WTC11 (cell line): ENCODE results near the gene MEIS1. TPM values are rescaled to one million over a fixed set of nuclear protein-coding genes. Genes with fewer than 3 reads are reported as not detected.

ENCODE experiments used
- ATAC-seq: fragments of 200-7000 bp; cut with Tn5 transposase; 2 replicates; pipeline ENCODE4 v1.10.0; 2021; ENCODE audit warnings: mild to moderate bottlenecking, moderate library complexity
- CTCF ChIA-PET: fragments of 300-600 bp; sonication (Branson Sonifier 250); formaldehyde crosslinking; loops from one replicate; lab custom pipeline; 2021; ENCODE audit warnings: antibody characterized with exemption; lab: Charles Lee
- POLR2A ChIA-PET: fragments of 350-600 bp; sonication (Branson Sonifier 250); formaldehyde crosslinking; loops from one replicate; lab custom pipeline; 2021; ENCODE audit warnings: antibody characterized with exemption; lab: Charles Lee
- DNase-seq: peaks from one replicate; pipeline ENCODE4 v3.0.0; 2021; ENCODE audit warnings: low spot score
- H3K27ac Mint-ChIP-seq: 2 replicates; pipeline ENCODE4 v1.8.0; 2021; ENCODE audit warnings: mixed read lengths
- H3K27me3 Mint-ChIP-seq: 2 replicates; pipeline ENCODE4 v1.8.0; 2021; ENCODE audit warnings: low read depth, mild to moderate bottlenecking, moderate library complexity, mixed read lengths
- H3K36me3 Mint-ChIP-seq: 2 replicates; pipeline ENCODE4 v1.8.0; 2021; ENCODE audit warnings: mixed read lengths
- H3K4me1 Mint-ChIP-seq: 2 replicates; pipeline ENCODE4 v1.8.0; 2022; ENCODE audit warnings: mixed read lengths
- H3K4me3 Mint-ChIP-seq: 2 replicates; pipeline ENCODE4 v1.8.0; 2021; ENCODE audit warnings: mild to moderate bottlenecking, moderate library complexity, mixed read lengths
- H3K9me3 Mint-ChIP-seq: 2 replicates; pipeline ENCODE4 v1.8.0; 2021; ENCODE audit warnings: mixed read lengths
- AFF4 ChIP-seq: sonication (generic); formaldehyde crosslinking; IDR thresholded peaks from 2 replicates; pipeline ENCODE4 v1.8.1; 2023; ENCODE audit warnings: mild to moderate bottlenecking, missing genetic modification reagents, borderline replicate concordance
- CDX4 ChIP-seq: fragments of 250-450 bp; sonication (Bioruptor Pico); IDR thresholded peaks from 2 replicates; pipeline ENCODE4 v1.9.0; 2021; ENCODE audit warnings: moderate library complexity, mild to moderate bottlenecking, inconsistent platforms, borderline replicate concordance
- CTCF ChIP-seq: fragments of 200-600 bp; IDR thresholded peaks from 2 replicates; pipeline ENCODE4 v1.8.0; 2022; ENCODE audit warnings: antibody characterized with exemption
- E2F4 ChIP-seq: sonication (generic); formaldehyde crosslinking; IDR thresholded peaks from 2 replicates; pipeline ENCODE4 v1.8.1; 2022; ENCODE audit warnings: low read depth, mild to moderate bottlenecking, moderate library complexity, missing genetic modification reagents, borderline replicate concordance
- E2F5 ChIP-seq: sonication (generic); formaldehyde crosslinking; IDR thresholded peaks from 2 replicates; pipeline ENCODE4 v1.8.1; 2022; ENCODE audit warnings: mild to moderate bottlenecking, moderate library complexity, missing genetic modification reagents
- GABPB1 ChIP-seq: sonication (generic); formaldehyde crosslinking; IDR thresholded peaks from 2 replicates; pipeline ENCODE4 v1.8.1; 2023; ENCODE audit warnings: mild to moderate bottlenecking, missing genetic modification reagents
- GRHL2 ChIP-seq: fragments of 250-450 bp; sonication (Bioruptor Pico); IDR thresholded peaks from 2 replicates; pipeline ENCODE4 v1.8.0; 2022; ENCODE audit warnings: mild to moderate bottlenecking, moderate library complexity; ENCODE audit not compliant: insufficient replicate concordance, severe bottlenecking
- IRF2 ChIP-seq: sonication (generic); formaldehyde crosslinking; IDR thresholded peaks from 2 replicates; pipeline ENCODE4 v1.8.0; 2022; ENCODE audit warnings: low read depth, missing genetic modification reagents, borderline replicate concordance
- NFE2L1 ChIP-seq: sonication (generic); formaldehyde crosslinking; IDR thresholded peaks from 2 replicates; pipeline ENCODE4 v1.8.1; 2023; ENCODE audit warnings: missing genetic modification reagents
- NFYB ChIP-seq: sonication (generic); formaldehyde crosslinking; conservative IDR thresholded peaks from 2 replicates; pipeline ENCODE4 v1.8.0; 2022; ENCODE audit warnings: low read depth, missing genetic modification reagents
- NR2C2 ChIP-seq: sonication (generic); formaldehyde crosslinking; IDR thresholded peaks from 2 replicates; pipeline ENCODE4 v1.8.0; 2022; ENCODE audit warnings: mild to moderate bottlenecking, missing genetic modification reagents
- NR3C1 ChIP-seq: sonication (generic); formaldehyde crosslinking; conservative IDR thresholded peaks from 2 replicates; pipeline ENCODE4 v1.8.1; 2023; ENCODE audit warnings: low read depth, mild to moderate bottlenecking, missing genetic modification reagents
- PREB ChIP-seq: sonication (generic); formaldehyde crosslinking; IDR thresholded peaks from 2 replicates; pipeline ENCODE4 v1.8.1; 2022; ENCODE audit warnings: mild to moderate bottlenecking, missing genetic modification reagents, moderate library complexity, borderline replicate concordance
- SOX15 ChIP-seq: fragments of 250-450 bp; sonication (Bioruptor Pico); IDR thresholded peaks from 2 replicates; pipeline ENCODE4 v1.9.0; 2021; ENCODE audit warnings: mild to moderate bottlenecking
- USF2 ChIP-seq: sonication (generic); formaldehyde crosslinking; IDR thresholded peaks from 2 replicates; pipeline ENCODE4 v1.8.1; 2023; ENCODE audit warnings: mild to moderate bottlenecking, missing genetic modification reagents, moderate library complexity
- ZNF317 ChIP-seq: sonication (generic); formaldehyde crosslinking; IDR thresholded peaks from 2 replicates; pipeline ENCODE4 v1.8.1; 2023; ENCODE audit warnings: low read depth, mild to moderate bottlenecking, moderate library complexity, missing genetic modification reagents, borderline replicate concordance
- total RNA-seq: library from RNA; stranded (reverse); gene quantifications from 3 replicates; pipeline ENCODE4 v1.2.3, GENCODE V29; 2021

MEIS1 gene
- total RNA-seq, 1 experiment from 2014 or later = 0.48 TPM

GRCh38 chr2:66489436-66489835, 54.5 kb downstream of the MEIS1 start:
- no peak for ATAC-seq

GRCh38 chr2:66490588-66491001, 55.7 kb downstream of the MEIS1 start:
- H3K36me3 Mint-ChIP-seq = no peaks in the 10 kb centered on the region
- TF ChIP-seq NR3C1 (CRISPR knock-in tag) (no peak), NR2C2 (CRISPR knock-in tag) (no peak), IRF2 (no peak)
- ATAC-seq (no peak), DNase-seq (no peak)
- H3K27me3 Mint-ChIP-seq = no peaks in the 10 kb centered on the region
- peaks cover 27% of the 10 kb centered on the region for H3K4me1 Mint-ChIP-seq
- no peak overlapping the region for H3K27ac Mint-ChIP-seq
- no peak overlapping the region for H3K4me3 Mint-ChIP-seq
- H3K9me3 Mint-ChIP-seq = peaks cover 5% of the 10 kb centered on the region; the same call in 1 of the 2 replicates
- POLR2A ChIA-PET = interaction anchor here (0.7 kb wide), 1 partner anchor 350 kb away, joined by 3 read pairs; no protein-coding TSS in a partner anchor
- CTCF ChIA-PET = no interaction called here

More at GRCh38 chr2:66489436-66489835, 54.5 kb downstream of the MEIS1 start:
- DNase-seq = no peak
- peaks cover 10% of the 10 kb centered on the region; the same call in 1 of the 2 replicates for H3K9me3 Mint-ChIP-seq
- ChIA-PET CTCF (no interaction called here), POLR2A (no interaction called here)
- TF ChIP-seq E2F4 (CRISPR knock-in tag) (no peak), CTCF (no peak), GABPB1 (CRISPR knock-in tag) (no peak), PREB (CRISPR knock-in tag) (no peak), CDX4 (no peak), NFYB (CRISPR knock-in tag) (no peak), E2F5 (no peak)
- H3K27me3 Mint-ChIP-seq = no peaks in the 10 kb centered on the region
- H3K36me3 Mint-ChIP-seq = no peaks in the 10 kb centered on the region
- no peak overlapping the region for H3K27ac Mint-ChIP-seq
- peaks cover 24% of the 10 kb centered on the region for H3K4me1 Mint-ChIP-seq
- H3K4me3 Mint-ChIP-seq = no peak overlapping the region

GRCh38 chr2:66494708-66495107, 59.8 kb downstream of the MEIS1 start:
- ATAC-seq (no peak), DNase-seq (no peak)
- peaks cover 3% of the 10 kb centered on the region; the same call in 1 of the 2 replicates for H3K27me3 Mint-ChIP-seq
- CTCF ChIA-PET = no interaction called here
- peaks cover 46% of the 10 kb centered on the region for H3K4me1 Mint-ChIP-seq
- no peaks in the 10 kb centered on the region for H3K9me3 Mint-ChIP-seq
- POLR2A ChIA-PET = no interaction called here
- TF ChIP-seq SOX15 (no peak), GABPB1 (CRISPR knock-in tag) (peak; percentile 54)
- H3K4me3 Mint-ChIP-seq = no peak overlapping the region
- H3K27ac Mint-ChIP-seq = no peak overlapping the region
- H3K36me3 Mint-ChIP-seq = no peaks in the 10 kb centered on the region

GRCh38 chr2:66495788-66496640, 61.1 kb downstream of the MEIS1 start:
- peak; percentile 74 for ATAC-seq
- DNase-seq = peak; percentile 35
- CTCF ChIA-PET = no interaction called here
- 0 out of 2 replicates have a peak overlapping the region, but pooled peaks have one; percentile 54 for H3K27ac Mint-ChIP-seq
- peaks cover 3% of the 10 kb centered on the region; the same call in 1 of the 2 replicates for H3K27me3 Mint-ChIP-seq
- POLR2A ChIA-PET = no interaction called here
- no peaks in the 10 kb centered on the region for H3K36me3 Mint-ChIP-seq
- H3K9me3 Mint-ChIP-seq = no peaks in the 10 kb centered on the region
- H3K4me1 Mint-ChIP-seq = peaks cover 34% of the 10 kb centered on the region
- no peak overlapping the region for H3K4me3 Mint-ChIP-seq
- no peak for TF ChIP-seq AFF4
- no peak for TF ChIP-seq USF2 (CRISPR knock-in tag)
- TF ChIP-seq NFE2L1 (CRISPR knock-in tag) = no peak
- TF ChIP-seq ZNF317 (CRISPR knock-in tag) = no peak
- no peak for TF ChIP-seq SOX15
- no peak for TF ChIP-seq GRHL2 (CRISPR knock-in tag)
